ENCODE results near the gene PBRM1. TPM values are rescaled to one million over a fixed set of nuclear protein-coding genes. Genes with fewer than 3 reads are reported as not detected.

Gene PBRM1
- total RNA-seq, 4 donors from 2014 or later: 51.6 to 78.7 (median 74.0) TPM

- no peak overlapping the region for H3K4me3 ChIP-seq (ENCODE audit: low read depth, poor library complexity, severe bottlenecking)
- intact Hi-C loops (cut with DNase I; ENCODE audit: low total_unique reads): no loop called here
- TF ChIP-seq POLR2A (IDR thresholded peaks at IDR 0.05): no peak
- no peak for TF ChIP-seq CTCF (IDR thresholded peaks at IDR 0.05)
- 86 to 88% methylated on average over 24 to 27 of the region's 27 CpGs for WGBS, 2 donors
- no peak for DNase-seq (ENCODE audit: low spot score in 2 of 2)
These were observed 179.3 kb downstream of the PBRM1 start for GRCh38 chr3:52506266-52506966.

GRCh38 chr3:52504977-52505376 lies 180.7 kb downstream of the PBRM1 start:
- H3K4me3 ChIP-seq (ENCODE audit: low read depth, poor library complexity, severe bottlenecking): no peak overlapping the region
- no peak for DNase-seq (ENCODE audit: low spot score in 2 of 2)
- no peak for TF ChIP-seq CTCF (IDR thresholded peaks at IDR 0.05)
- no peak for TF ChIP-seq POLR2A (IDR thresholded peaks at IDR 0.05)
- intact Hi-C loops (cut with DNase I; ENCODE audit: low total_unique reads): no loop called here
- 89 to 90% methylated on average over 8 to 10 of the region's 10 CpGs for WGBS, 2 donors

- no peak overlapping the region for H3K4me3 ChIP-seq (ENCODE audit: low read depth, poor library complexity, severe bottlenecking)
- no peak for DNase-seq (ENCODE audit: low spot score in 2 of 2)
- 58 to 68% methylated on average over 16 to 23 of the region's 23 CpGs for WGBS, 2 donors
- TF ChIP-seq POLR2A (IDR thresholded peaks at IDR 0.05) (no peak), CTCF (IDR thresholded peaks at IDR 0.05) (no peak)
- intact Hi-C loops (cut with DNase I; ENCODE audit: low total_unique reads): no loop called here
These were observed 181.8 kb downstream of the PBRM1 start for GRCh38 chr3:52503788-52504424.

- TF ChIP-seq CTCF (IDR thresholded peaks at IDR 0.05) (no peak), POLR2A (IDR thresholded peaks at IDR 0.05) (no peak)
- intact Hi-C loops (cut with DNase I; ENCODE audit: low total_unique reads): no loop called here
- no peak overlapping the region for H3K4me3 ChIP-seq (ENCODE audit: low read depth, poor library complexity, severe bottlenecking)
- 80 to 96% methylated on average over 1 to 11 of the region's 11 CpGs for WGBS, 2 donors
- no peak for DNase-seq (ENCODE audit: low spot score in 2 of 2)
These were observed 182.8 kb downstream of the PBRM1 start for GRCh38 chr3:52502808-52503350.

- intact Hi-C loops (cut with DNase I; ENCODE audit: low total_unique reads): no loop called here
- WGBS, 2 donors: 83 to 87% methylated on average over 7 to 11 of the region's 11 CpGs
- no peak overlapping the region for H3K4me3 ChIP-seq (ENCODE audit: low read depth, poor library complexity, severe bottlenecking)
- DNase-seq (ENCODE audit: low spot score in 2 of 2): no peak
- TF ChIP-seq CTCF (IDR thresholded peaks at IDR 0.05): no peak
- no peak for TF ChIP-seq POLR2A (IDR thresholded peaks at IDR 0.05)
These were observed 183.7 kb downstream of the PBRM1 start for GRCh38 chr3:52502001-52502400.
